SU-DHL-6 (cell line): Measurements from ENCODE around the gene C1QL1.

Experiments used
- H2AFZ ChIP-seq: fragments of 200-600 bp; sonication (generic); 2 replicates; pipeline ENCODE4 v1.6.1; 2014; ENCODE audit warnings: low read depth, mild to moderate bottlenecking, moderate library complexity, mixed read lengths, antibody characterized with exemption, low read length; ENCODE audit not compliant: severe bottlenecking
- H3F3A ChIP-seq: fragments of 200-600 bp; shearing (Covaris generic); 2 replicates; pipeline ENCODE4 v1.6.0; 2016; ENCODE audit warnings: antibody characterized with exemption, mild to moderate bottlenecking; ENCODE audit not compliant: insufficient read depth
- H3K27ac ChIP-seq: fragments of 200-600 bp; sonication (generic); 2 replicates; pipeline ENCODE4 v1.5.1; 2016; ENCODE audit warnings: low read depth, mild to moderate bottlenecking, low read length, moderate library complexity, mixed read lengths
- H3K27me3 ChIP-seq: fragments of 200-600 bp; sonication (generic), shearing (Covaris generic); 2 replicates; pipeline ENCODE4 v1.6.0; 2014; ENCODE audit warnings: mild to moderate bottlenecking, low read length
- H3K36me3 ChIP-seq: fragments of 200-600 bp; sonication (generic); 2 replicates; pipeline ENCODE4 v1.6.1; 2014; ENCODE audit warnings: mild to moderate bottlenecking, low read length, mixed read lengths
- H3K4me2 ChIP-seq: fragments of 300-600, 200-600 bp; shearing (Covaris generic), sonication (generic); 2 replicates; pipeline ENCODE4 v1.6.0; 2014; ENCODE audit warnings: low read length, low read depth, mild to moderate bottlenecking; ENCODE audit not compliant: poor library complexity, severe bottlenecking
- H3K4me3 ChIP-seq: fragments of 200-600 bp; sonication (generic); 2 replicates; pipeline ENCODE4 v1.5.1; 2014; ENCODE audit warnings: antibody characterized with exemption, low read length, mild to moderate bottlenecking, mixed read lengths; ENCODE audit not compliant: insufficient read depth, poor library complexity, severe bottlenecking
- H3K79me2 ChIP-seq: fragments of 200-600 bp; sonication (generic); 2 replicates; pipeline ENCODE4 v1.6.1; 2014; ENCODE audit warnings: mild to moderate bottlenecking, low read length, moderate library complexity; ENCODE audit not compliant: insufficient read depth
- H3K9ac ChIP-seq: fragments of 200-600 bp; sonication (generic); 2 replicates; pipeline ENCODE4 v1.7.0; 2014; ENCODE audit warnings: mild to moderate bottlenecking, low read length
- H3K9me2 ChIP-seq: fragments of 200-600 bp; sonication (generic); replicated peaks from 2 replicates; pipeline ENCODE4 v1.6.1; 2014; ENCODE audit warnings: low read length; ENCODE audit not compliant: insufficient read depth
- H3K9me3 ChIP-seq: fragments of 200-600 bp; sonication (generic); 2 replicates; pipeline ENCODE4 v1.6.1; 2014; ENCODE audit warnings: low read length, mixed read lengths; ENCODE audit not compliant: insufficient read depth
- H4K20me1 ChIP-seq: fragments of 200-600 bp; sonication (generic); 2 replicates; pipeline ENCODE4 v1.6.1; 2014; ENCODE audit warnings: low read depth, mild to moderate bottlenecking, antibody characterized with exemption, low read length, moderate library complexity, mixed read lengths
- CTCF ChIP-seq: fragments of 200-600 bp; sonication (generic); IDR thresholded peaks from one replicate; pipeline ENCODE4 v1.5.1; 2017; ENCODE audit warnings: antibody characterized with exemption, mild to moderate bottlenecking, low read length, moderate library complexity; ENCODE audit not compliant: insufficient read depth, poor library complexity, severe bottlenecking
- EZH2phosphoT487 ChIP-seq: fragments of 200-600 bp; sonication (generic), shearing (Covaris generic); conservative IDR thresholded peaks from 2 replicates; pipeline ENCODE4 v1.6.1; 2018; ENCODE audit warnings: mild to moderate bottlenecking, antibody characterized with exemption, low read length, moderate library complexity, mixed read lengths

The C1QL1 gene

GRCh38 chr17:44930667-44931066, 37.4 kb downstream of the C1QL1 start:
- Histone ChIP-seq H3K36me3 (peaks cover 16% of the 10 kb centered on the region; the same call in 1 of the 2 replicates), H3K79me2 (peaks cover 3% of the 10 kb centered on the region; the same call in 1 of the 2 replicates), H3K9me2 (no peaks in the 10 kb centered on the region), H3K27me3 (no peaks in the 10 kb centered on the region), H3K4me3 (no peak overlapping the region), H3K9ac (no peak overlapping the region), H4K20me1 (no peaks in the 10 kb centered on the region; the same call in 1 of the 2 replicates), H2AFZ (no peak overlapping the region), H3F3A (0 out of 2 replicates have a peak, but pooled peaks cover 5% of the 10 kb centered on the region), H3K9me3 (no peaks in the 10 kb centered on the region), H3K4me2 (no peak overlapping the region), H3K27ac (no peak overlapping the region)
- no peak for TF ChIP-seq EZH2phosphoT487
- TF ChIP-seq CTCF = no peak

GRCh38 chr17:44928950-44929720, 39.0 kb downstream of the C1QL1 start:
- Histone ChIP-seq H3K27me3 (no peaks in the 10 kb centered on the region), H3K36me3 (peaks cover 16% of the 10 kb centered on the region; the same call in 1 of the 2 replicates), H3K4me3 (no peak overlapping the region), H3K9me2 (no peaks in the 10 kb centered on the region), H3K9ac (no peak overlapping the region), H2AFZ (no peak overlapping the region), H3K4me2 (no peak overlapping the region), H3F3A (peaks cover 13% of the 10 kb centered on the region), H4K20me1 (no peaks in the 10 kb centered on the region), H3K9me3 (no peaks in the 10 kb centered on the region), H3K79me2 (no peaks in the 10 kb centered on the region), H3K27ac (no peak overlapping the region)
- TF ChIP-seq EZH2phosphoT487 = no peak
- no peak for TF ChIP-seq CTCF

GRCh38 chr17:44928136-44928535, 40.0 kb downstream of the C1QL1 start:
- Histone ChIP-seq H3K27me3 (no peaks in the 10 kb centered on the region), H3K9ac (no peak overlapping the region), H4K20me1 (no peaks in the 10 kb centered on the region), H3K36me3 (peaks cover 16% of the 10 kb centered on the region; the same call in 1 of the 2 replicates), H3K9me3 (no peaks in the 10 kb centered on the region), H3K27ac (no peak overlapping the region), H3K79me2 (no peaks in the 10 kb centered on the region), H3K9me2 (no peaks in the 10 kb centered on the region), H3K4me2 (no peak overlapping the region), H2AFZ (no peak overlapping the region), H3F3A (peaks cover 15% of the 10 kb centered on the region), H3K4me3 (no peak overlapping the region)
- TF ChIP-seq EZH2phosphoT487 (no peak), CTCF (no peak)
